ENCODE results near the gene GNE.
"Not testable (repeated sequence)": the region's sequence is repeated elsewhere in the genome, so short reads cannot be mapped to it uniquely, and the experiment has no call there.

The GNE gene, protein sequence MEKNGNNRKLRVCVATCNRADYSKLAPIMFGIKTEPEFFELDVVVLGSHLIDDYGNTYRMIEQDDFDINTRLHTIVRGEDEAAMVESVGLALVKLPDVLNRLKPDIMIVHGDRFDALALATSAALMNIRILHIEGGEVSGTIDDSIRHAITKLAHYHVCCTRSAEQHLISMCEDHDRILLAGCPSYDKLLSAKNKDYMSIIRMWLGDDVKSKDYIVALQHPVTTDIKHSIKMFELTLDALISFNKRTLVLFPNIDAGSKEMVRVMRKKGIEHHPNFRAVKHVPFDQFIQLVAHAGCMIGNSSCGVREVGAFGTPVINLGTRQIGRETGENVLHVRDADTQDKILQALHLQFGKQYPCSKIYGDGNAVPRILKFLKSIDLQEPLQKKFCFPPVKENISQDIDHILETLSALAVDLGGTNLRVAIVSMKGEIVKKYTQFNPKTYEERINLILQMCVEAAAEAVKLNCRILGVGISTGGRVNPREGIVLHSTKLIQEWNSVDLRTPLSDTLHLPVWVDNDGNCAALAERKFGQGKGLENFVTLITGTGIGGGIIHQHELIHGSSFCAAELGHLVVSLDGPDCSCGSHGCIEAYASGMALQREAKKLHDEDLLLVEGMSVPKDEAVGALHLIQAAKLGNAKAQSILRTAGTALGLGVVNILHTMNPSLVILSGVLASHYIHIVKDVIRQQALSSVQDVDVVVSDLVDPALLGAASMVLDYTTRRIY

DNA sequence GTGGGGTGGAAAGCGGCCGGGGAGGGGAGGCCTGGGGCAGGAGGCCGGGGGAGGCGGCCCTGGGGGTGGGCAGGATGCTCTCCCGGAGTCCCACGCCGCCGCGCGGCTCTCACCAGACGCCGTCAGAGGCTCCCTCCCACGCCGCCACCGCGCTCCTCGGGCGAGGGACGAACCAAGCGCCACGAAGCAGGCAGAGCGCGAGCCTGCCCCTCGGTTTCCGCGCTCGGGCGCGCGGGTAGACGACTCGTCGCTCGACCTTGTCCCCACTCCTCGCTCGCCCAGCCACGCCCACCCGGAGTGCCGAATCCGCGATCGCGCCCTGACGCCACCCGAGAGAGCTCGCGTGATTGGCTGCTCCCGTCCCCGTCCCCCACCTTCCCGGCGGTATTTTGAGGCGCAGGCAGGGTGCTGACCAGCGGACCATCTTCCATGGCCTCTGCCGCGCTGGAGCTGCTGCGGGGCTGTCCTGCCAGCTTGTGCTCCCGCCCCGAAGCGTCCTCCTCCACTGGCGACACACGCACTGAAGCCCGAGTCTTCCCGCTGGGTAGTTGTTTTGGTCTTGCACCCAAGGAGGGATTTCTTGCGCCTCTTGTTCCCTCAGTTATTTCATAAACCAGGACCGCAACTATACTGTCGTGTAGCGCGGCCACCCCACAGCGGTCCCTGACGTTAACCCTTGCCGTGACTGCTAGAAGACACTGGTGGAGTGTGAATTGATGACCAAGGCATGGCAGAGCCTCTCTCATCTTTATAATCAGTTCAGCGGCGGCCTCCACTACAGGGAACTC is at the start of gene GNE:
TSS of gene GNE (minus strand) at position 241 of the 788 bp plus-strand sequence. CDS start 9,093 bp downstream, outside the sequence.
- DNase-seq: peak; percentile 96

GRCh38 chr9:36306471-36307306 is 48.4 kb upstream of the GNE start:
- no peak for DNase-seq

DNA sequence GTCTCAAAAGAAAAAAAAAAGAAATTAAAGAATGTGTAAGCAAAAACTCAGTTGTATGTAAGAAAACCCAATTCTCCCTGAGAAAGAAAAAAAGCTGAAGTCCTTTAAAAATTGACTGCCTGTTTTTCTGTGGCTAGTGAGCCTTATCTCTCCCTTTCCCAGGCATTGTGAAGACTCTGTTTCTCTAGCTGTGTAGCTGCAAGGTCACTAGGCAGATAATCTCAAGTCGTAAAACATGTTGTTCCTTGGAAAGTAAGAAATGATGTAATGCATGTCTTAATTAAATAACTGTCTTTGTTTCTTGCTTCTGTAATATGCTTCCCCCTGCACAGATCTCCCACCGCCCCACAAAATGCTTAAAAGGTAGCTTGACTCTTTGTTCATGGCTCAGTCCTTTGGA is 46.1 kb upstream of the GNE start:
- peak; percentile 10 for DNase-seq

- DNase-seq: no peak
These were observed 43.0 kb upstream of the GNE start for GRCh38 chr9:36301227-36301626.

DNA sequence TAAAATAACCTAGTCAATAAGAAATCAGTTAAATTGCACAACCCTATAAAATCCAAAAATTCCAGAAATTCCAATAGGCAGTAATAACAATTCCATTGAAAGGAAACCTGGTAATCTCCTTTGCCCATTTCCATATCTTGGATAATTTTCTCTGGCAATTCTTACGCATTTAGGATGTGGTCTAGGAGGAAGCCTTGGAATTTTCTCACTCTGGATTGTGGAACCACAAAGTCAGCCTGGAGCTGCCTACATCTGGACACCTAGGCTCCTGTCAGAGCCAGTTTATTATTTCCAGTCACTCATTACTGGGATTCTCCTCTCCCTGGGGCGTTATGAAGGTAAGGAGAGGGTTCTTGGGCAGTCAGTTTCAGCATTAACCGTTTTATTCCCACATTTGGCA is 40.3 kb upstream of the GNE start:
- no peak for DNase-seq

- no peak for DNase-seq
These were observed 39.5 kb upstream of the GNE start for GRCh38 chr9:36297798-36298197.

DNA sequence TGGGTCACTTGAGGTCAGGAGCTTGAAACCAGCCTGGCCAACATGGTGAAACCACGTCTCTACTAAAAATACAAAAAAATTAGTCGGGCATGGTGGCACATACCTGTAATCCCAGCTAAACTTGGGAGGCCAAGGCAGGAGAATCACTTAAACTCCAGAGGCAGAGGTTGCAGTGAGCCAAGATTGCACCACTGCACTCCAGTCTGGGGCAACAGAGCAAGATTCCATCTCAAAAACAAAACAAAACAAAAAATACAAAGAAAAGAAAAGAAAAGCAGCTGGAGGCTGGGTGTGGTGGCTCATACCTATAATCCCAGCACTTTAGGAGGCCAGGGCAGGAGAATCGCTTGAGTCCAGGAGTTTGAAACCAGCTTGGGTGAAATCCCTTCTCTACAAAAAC is 36.7 kb upstream of the GNE start:
- DNase-seq: not testable (repeated sequence)

GRCh38 chr9:36293918-36294317 is 35.7 kb upstream of the GNE start:
- DNase-seq: no peak

DNA sequence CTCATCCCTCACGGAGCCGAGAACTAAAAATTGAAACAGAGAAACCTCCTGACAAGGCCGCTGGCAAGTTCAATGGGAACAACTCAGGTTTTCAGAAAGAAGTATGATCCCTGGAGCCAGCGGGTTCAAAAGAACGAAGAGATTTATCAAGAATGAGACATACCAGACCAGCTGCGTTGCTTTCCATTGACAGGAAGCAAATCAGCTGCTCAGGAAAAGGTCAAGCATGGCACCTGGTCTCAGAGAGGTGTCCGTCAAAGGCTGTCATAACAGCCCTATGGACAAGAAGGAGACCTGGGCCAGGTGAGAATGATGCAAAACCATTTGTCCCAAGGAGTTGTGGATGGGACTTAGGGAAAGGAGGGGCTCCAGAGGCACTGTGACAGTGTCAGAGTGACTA is 34.9 kb upstream of the GNE start:
- no peak for DNase-seq

GRCh38 chr9:36292641-36293040 is 34.4 kb upstream of the GNE start:
- no peak for DNase-seq

GRCh38 chr9:36290996-36291395 is 32.7 kb upstream of the GNE start:
- no peak for DNase-seq

DNA sequence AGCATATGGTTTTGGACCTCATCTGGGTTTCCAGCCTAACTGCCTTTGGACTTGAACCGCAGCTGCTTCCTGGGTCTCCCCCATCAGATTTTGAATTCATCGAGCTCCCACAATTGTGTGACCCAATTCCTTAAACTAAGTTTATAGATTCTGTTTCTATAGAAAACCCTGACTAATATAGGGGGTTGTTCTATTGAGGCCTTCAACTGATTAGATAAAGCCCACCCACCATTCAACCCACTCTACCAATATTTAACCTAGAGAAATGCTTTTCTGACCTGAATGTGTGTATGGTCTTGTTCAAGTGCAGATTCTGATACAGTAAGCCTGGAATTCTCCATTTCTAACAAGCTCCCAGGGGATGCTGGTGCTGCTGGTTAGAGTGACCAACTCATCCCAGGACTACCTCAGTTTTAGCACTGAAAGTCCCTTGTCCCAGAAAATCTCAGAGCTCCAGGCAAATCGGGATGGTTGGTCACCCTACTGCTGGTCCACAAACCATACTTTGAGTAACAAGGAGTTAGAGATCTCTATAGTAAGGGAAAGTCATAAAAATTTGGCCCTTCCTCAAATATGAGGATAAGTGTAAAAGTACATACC is 31.7 kb upstream of the GNE start:
- no peak for DNase-seq

DNA sequence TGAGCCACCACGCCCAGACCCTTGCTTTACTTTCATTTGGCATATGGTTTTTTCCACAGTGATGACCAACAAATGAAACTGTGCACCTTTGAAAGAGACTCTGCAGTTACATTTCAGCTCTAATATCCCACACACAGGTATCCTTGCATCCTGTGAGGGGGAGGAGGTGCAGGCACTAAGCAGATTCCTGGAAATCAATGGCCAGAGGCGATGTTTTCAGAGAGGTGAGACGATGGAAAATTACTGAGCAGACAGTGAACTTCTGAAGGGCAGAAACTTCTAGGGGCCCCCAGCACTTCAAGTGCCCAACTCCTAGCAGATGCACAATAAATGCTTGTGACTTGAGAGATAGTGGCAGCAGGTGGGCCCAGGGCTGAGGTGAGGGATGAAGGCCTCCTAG is 29.8 kb upstream of the GNE start:
- no peak for DNase-seq

DNA sequence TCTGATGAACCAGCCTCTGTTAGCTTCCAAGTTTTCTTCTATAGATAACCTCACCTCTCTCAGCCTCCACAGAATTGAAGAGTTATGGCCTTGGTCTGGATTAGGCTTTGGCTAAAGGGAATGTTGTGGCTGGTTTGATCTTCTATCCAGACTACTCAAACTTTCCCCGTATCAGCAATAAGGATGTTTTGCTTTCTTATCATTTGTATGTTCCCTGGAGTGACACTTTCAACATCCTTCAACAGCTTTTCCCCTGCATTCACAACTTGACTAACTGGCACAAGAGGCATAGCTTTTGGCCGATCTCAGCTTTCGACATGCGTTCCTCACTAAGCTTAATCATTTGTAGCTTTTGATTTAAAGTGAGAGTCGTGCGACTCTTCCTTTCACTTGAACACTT is 28.1 kb upstream of the GNE start:
- DNase-seq: no peak

- DNase-seq: no peak
These were observed 26.0 kb upstream of the GNE start for GRCh38 chr9:36284226-36284625.

DNA sequence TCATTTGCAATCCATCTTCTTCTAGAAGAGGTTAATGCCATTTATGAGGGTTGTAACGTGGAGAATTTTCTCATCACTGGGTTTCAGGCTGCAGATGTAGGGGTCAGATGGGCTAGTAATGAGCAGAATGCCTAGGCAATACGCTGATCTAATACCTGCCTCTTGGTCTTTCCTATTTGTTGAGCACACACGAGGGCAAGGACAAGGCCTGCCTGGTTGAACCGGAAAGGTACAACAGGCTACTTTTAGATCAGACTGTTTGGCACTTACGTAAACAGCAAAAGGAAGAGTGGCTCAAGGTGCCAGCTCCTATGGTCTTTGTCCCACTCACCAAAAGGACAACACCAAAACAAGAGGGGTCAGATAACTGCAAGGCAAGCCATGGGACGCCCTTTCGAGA is 24.0 kb upstream of the GNE start:
- DNase-seq: no peak

DNA sequence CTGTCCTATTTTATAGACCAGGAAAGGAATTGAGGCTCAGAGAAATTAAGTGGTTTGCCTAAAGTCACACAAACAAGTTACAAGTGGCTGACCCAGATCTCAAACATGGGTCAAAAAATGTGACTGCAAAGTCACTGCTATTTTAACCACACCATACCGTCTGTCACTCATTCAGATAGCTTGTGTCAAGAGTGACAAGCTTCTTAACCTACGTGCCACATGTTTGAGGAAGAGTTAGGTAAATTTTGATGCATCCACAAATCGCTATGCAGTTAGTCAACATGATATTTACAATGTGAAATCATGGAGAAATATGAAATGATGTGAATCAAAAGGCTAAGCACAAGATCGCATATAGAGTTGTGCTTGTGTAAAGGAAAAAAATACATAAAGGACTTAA is 22.7 kb upstream of the GNE start:
- DNase-seq: no peak

DNA sequence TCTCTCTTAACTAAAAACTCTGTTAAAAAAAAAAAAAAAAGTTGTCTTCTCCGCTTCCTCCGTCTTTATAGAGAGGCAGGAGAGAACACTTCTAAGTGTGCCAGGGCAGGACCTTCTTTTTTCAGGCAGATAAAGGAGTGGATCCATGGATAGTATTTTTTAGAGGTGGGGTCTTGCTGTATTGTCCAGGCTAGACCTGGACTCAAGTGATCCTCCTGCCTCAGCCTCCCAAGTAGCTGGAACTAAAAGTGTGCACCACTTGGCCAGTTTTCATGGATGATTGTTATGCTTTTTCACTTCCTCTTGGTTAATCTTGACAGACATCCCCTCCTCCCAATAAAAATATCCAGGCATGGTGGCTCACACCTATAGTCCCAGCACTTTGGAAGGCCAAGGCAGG is 20.0 kb upstream of the GNE start:
- DNase-seq: no peak

DNA sequence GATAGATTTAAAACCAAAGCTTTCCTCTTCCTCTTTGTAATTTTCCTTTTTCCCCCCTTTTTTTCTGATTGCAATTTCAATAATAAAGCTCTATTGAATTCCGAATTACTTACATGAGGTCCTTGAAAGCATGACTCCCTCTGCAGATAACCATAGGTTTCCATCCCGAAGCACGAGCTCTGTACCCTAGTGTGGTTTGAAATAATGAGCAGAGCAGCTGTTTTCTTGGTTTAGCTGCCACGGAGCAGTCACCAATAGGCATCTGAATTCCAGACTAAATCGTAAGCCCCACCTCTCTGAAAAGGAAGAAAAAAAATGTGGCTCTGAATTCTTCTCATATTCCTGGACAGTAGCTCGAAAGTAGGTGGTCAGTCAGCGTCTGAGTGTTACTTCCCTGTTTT is 18.5 kb upstream of the GNE start:
- DNase-seq: no peak

- DNase-seq: no peak
These were observed 18.0 kb upstream of the GNE start for GRCh38 chr9:36276254-36276653.

- no peak for DNase-seq
These were observed 16.8 kb upstream of the GNE start for GRCh38 chr9:36275060-36275459.

DNA sequence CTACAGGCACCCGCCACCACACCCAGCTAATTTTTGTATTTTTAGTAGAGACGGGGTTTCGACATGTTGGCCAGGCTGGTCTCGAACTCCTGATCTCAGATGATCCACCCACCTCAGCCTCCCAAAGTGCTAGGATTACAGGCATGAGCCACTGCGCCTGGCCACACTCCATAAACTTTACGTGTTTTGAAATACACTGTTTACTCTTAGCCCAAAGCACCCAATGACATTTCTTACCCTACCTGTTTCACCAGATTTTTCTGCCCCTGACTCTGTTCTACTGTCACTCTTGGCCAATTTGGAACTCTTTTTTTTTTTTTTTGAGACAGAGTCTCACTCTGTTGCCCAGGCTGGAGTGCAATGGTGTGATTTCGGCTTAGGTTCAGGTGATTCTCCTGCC is 15.1 kb upstream of the GNE start:
- not testable (repeated sequence) for DNase-seq
